GM12878 (cell line): ENCODE results near the gene MFNG. TPM values are rescaled to one million over a fixed set of nuclear protein-coding genes. Genes with fewer than 3 reads are reported as not detected.

ENCODE experiments used
- ATAC-seq: fragments of 200-7000 bp; cut with Tn5 transposase; 3 replicates; pipeline ENCODE4 v1.9.1; 2020; ENCODE audit warnings: mild to moderate bottlenecking, moderate library complexity
- BruUV-seq: library from RNA; stranded (reverse); fragments of 400-500 nt; replicated peaks from 2 replicates; lab custom pipeline; 2021; lab: Mats Ljungman, UMichigan
- CTCF ChIA-PET: fragments of 300-600 bp; sonication (Branson Sonifier 250); formaldehyde crosslinking; extraction: SDS; loops from one replicate; lab custom pipeline; 2021; ENCODE audit warnings: inconsistent platforms; lab: Yijun Ruan, JAX
- POLR2A ChIA-PET: fragments of 350-600 bp; formaldehyde crosslinking; extraction: SDS; loops from one replicate; lab custom pipeline; 2021; ENCODE audit warnings: inconsistent platforms; lab: Charles Lee
- RAD21 ChIA-PET: fragments of 300-600 bp; sonication (Branson Sonifier 250); formaldehyde crosslinking; loops from one replicate; lab custom pipeline; 2023; ENCODE audit warnings: antibody characterized with exemption; ENCODE audit not compliant: unreplicated experiment; lab: Charles Lee
- SMC1A ChIA-PET: fragments of 300-600 bp; sonication (Branson Sonifier 250); formaldehyde crosslinking; loops from one replicate; lab custom pipeline; 2023; ENCODE audit not compliant: unreplicated experiment, uncharacterized antibody; lab: Charles Lee
- DNase-seq: peaks from one replicate; pipeline ENCODE4 v3.0.0-alpha.2; 2011; ENCODE audit warnings: low read depth, low spot score
- FAIRE-seq: peaks from 3 replicates; lab custom pipeline; 2011; peaks lifted over from hg19 to GRCh38; lab: Jason Lieb, UNC
- H2AFZ ChIP-seq: 2 replicates; pipeline ENCODE4 v1.6.0; 2011; ENCODE audit warnings: low read depth, low read length, control low read depth; ENCODE audit not compliant: control insufficient read depth
- H3K27ac ChIP-seq: 2 replicates; pipeline ENCODE4 v1.5.1; 2011; ENCODE audit warnings: control low read depth; ENCODE audit not compliant: control insufficient read depth, insufficient read depth
- H3K27me3 ChIP-seq, 2 experiments: replicated peaks in 1 of 2; 2 replicates each; pipeline versions ENCODE4 v1.6.0 to v1.6.1; 2011; ENCODE audit warnings: low read length in 1 of 2; ENCODE audit not compliant: control insufficient read depth in 2 of 2, insufficient read depth in 2 of 2
- H3K36me3 ChIP-seq, 2 experiments: 2 replicates each; pipeline ENCODE4 v1.5.1; 2011; ENCODE audit warnings: low read length in 1 of 2; ENCODE audit not compliant: control insufficient read depth in 2 of 2, insufficient read depth in 2 of 2
- H3K4me1 ChIP-seq: 2 replicates; pipeline ENCODE4 v1.6.1; 2011; ENCODE audit warnings: mild to moderate bottlenecking, low read length, moderate library complexity, mixed read lengths; ENCODE audit not compliant: control insufficient read depth, insufficient read depth
- H3K4me2 ChIP-seq: 2 replicates; pipeline ENCODE4 v1.6.0; 2011; ENCODE audit warnings: control low read depth; ENCODE audit not compliant: control insufficient read depth, insufficient read depth
- H3K4me3 ChIP-seq: fragments of 200-600 bp; sonication (generic); 2 replicates; pipeline ENCODE4 v1.5.1; 2016
- H3K79me2 ChIP-seq: 2 replicates; pipeline ENCODE4 v1.6.0; 2011; ENCODE audit warnings: low read length; ENCODE audit not compliant: control insufficient read depth, insufficient read depth
- H3K9ac ChIP-seq: 2 replicates; pipeline ENCODE4 v1.8.0; 2011; ENCODE audit warnings: low read length, control low read depth, mixed read lengths; ENCODE audit not compliant: control insufficient read depth, insufficient read depth
- H3K9me3 ChIP-seq: replicated peaks from 3 replicates; pipeline ENCODE4 v1.5.1; 2011; ENCODE audit warnings: mild to moderate bottlenecking, low read length; ENCODE audit not compliant: control insufficient read depth, insufficient read depth
- H4K20me1 ChIP-seq: 2 replicates; pipeline ENCODE4 v1.6.0; 2011; ENCODE audit not compliant: control insufficient read depth, insufficient read depth
- BMI1 ChIP-seq: fragments of 450-650 bp; IDR thresholded peaks from 2 replicates; pipeline ENCODE4 v1.6.1; 2016; ENCODE audit warnings: mild to moderate bottlenecking, moderate library complexity, borderline replicate concordance
- CHD1 ChIP-seq: IDR thresholded peaks from 2 replicates; pipeline ENCODE4 v1.6.1; 2012; ENCODE audit warnings: low read depth, low read length, improper control_type of control experiment
- ESRRA ChIP-seq: IDR thresholded peaks from 2 replicates; pipeline ENCODE4 v1.6.1; 2012; ENCODE audit warnings: mild to moderate bottlenecking, low read length, improper control_type of control experiment
- IRF4 ChIP-seq: IDR thresholded peaks from 2 replicates; pipeline ENCODE4 v1.6.1; 2011; ENCODE audit warnings: low read depth, low read length
- SP1 ChIP-seq: IDR thresholded peaks from one replicate; pipeline ENCODE4 v1.6.1; 2011; ENCODE audit warnings: low read depth, low read length
- ZBED1 ChIP-seq: IDR thresholded peaks from 2 replicates; pipeline ENCODE4 v1.6.1; 2016; ENCODE audit warnings: borderline replicate concordance
- ZSCAN29 ChIP-seq: fragments of 450-650 bp; IDR thresholded peaks from 2 replicates; pipeline ENCODE4 v1.6.1; 2017; ENCODE audit warnings: mild to moderate bottlenecking, moderate library complexity
- WGBS: methylation state at CpG from one replicate; pipeline ENCODE4 v1.1.6; 2016; ENCODE audit warnings: low lambda C conversion rate; ENCODE audit not compliant: insufficient replicate concordance, insufficient coverage; ENCODE audit errors: missing lambda C conversion rate; 5-methylcytosine and 5-hydroxymethylcytosine counted together
- in situ Hi-C: fragments of 300-500 bp; cut with MboI; formaldehyde crosslinking; loops from 9 replicates; pipeline ENCODE4 v1.14.3; 2018; ENCODE audit warnings: mixed read lengths
- intact Hi-C: fragments of 100-400 bp; cut with micrococcal nuclease; formaldehyde crosslinking; loops from one replicate; pipeline ENCODE4 v1.14.2; 2022; ENCODE audit not compliant: unreplicated experiment
- polyA plus RNA-seq, 11 experiments: library from polyadenylated mRNA; depleted of rRNA in 4 of 11; unstranded in 6 of 11; stranded (reverse) in 5 of 11; fragments of >200 nt; fragmentation: Nextera tagmentation in 4 of 11; fragmentation: Illumina TruSeq in 1 of 11; extraction: Ambion mirVana in 4 of 11; extraction: Trizol in 1 of 11; gene quantifications; 1 replicate in 1 of 11; 2 replicates in 10 of 11; pipeline versions ENCODE4 v1.2.1 to v1.2.3, GENCODE V29; 2011 to 2016; ENCODE audit warnings: inconsistent platforms in 2 of 11, missing spikeins in 2 of 11, low read depth in 1 of 11
- total RNA-seq, 4 experiments: library from RNA; depleted of rRNA in 3 of 4; stranded (reverse); fragments of >200 nt in 3 of 4; fragmentation: Illumina TruSeq in 1 of 4; extraction: Trizol in 1 of 4; gene quantifications; 2 replicates each; pipeline versions ENCODE4 v1.2.1 to v1.2.3, GENCODE V29; 2013 to 2021
- TF ChIP-seq, protein P1 (sequence below): fragments of 150-350 bp; IDR thresholded peaks from 2 replicates; pipeline ENCODE4 v1.6.1; 2014; ENCODE audit warnings: mild to moderate bottlenecking, low read depth, low read length
- TF ChIP-seq, protein P2 (sequence below): fragments of 450-650 bp; IDR thresholded peaks from 2 replicates; pipeline ENCODE4 v1.6.1; 2017; ENCODE audit warnings: antibody characterized with exemption, mild to moderate bottlenecking, moderate library complexity
- TF ChIP-seq, protein P3 (sequence below): fragments of 450-650 bp; IDR thresholded peaks from 2 replicates; pipeline ENCODE4 v1.6.1; 2016; ENCODE audit warnings: mild to moderate bottlenecking
- TF ChIP-seq, protein P4 (sequence below): IDR thresholded peaks from 2 replicates; pipeline ENCODE4 v1.6.1; 2011; ENCODE audit warnings: borderline replicate concordance, low read depth, mild to moderate bottlenecking, moderate library complexity, low read length; ENCODE audit not compliant: insufficient read depth, poor library complexity, severe bottlenecking
- TF ChIP-seq, protein P5 (sequence below): fragments of 450-650 bp; IDR thresholded peaks from 2 replicates; pipeline ENCODE4 v1.6.1; 2017; ENCODE audit warnings: low read depth, mild to moderate bottlenecking, moderate library complexity

MFNG gene
- total and polyA plus RNA-seq, 10 of the 15 experiments (the other 5 are each of a cell fraction or from before 2014, with no cell fraction given), result 11.5 to 117 (median 68.5) TPM

DNA sequence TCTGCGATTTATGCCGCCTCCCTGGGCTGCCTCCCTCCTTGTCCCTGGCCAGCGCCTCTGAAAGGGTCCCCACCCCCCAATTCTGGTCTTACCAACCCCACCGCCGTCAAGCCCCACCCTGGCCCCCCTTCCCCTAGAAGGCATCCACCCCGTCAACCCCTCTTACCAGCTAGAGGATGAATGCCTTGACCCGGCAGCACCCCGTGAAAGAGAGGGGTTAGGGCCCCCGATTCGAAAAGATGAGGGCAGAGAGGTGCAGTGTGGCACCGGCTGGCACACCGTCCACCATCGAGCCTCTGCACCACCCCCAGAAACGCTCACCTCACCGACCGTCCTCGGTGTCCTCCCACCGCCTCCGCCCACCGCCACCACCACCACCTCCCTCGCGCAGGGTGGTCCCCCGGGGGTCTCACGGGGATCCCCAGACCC, 59.5 kb downstream of the MFNG start (continued):
- TF ChIP-seq, protein P1, sequence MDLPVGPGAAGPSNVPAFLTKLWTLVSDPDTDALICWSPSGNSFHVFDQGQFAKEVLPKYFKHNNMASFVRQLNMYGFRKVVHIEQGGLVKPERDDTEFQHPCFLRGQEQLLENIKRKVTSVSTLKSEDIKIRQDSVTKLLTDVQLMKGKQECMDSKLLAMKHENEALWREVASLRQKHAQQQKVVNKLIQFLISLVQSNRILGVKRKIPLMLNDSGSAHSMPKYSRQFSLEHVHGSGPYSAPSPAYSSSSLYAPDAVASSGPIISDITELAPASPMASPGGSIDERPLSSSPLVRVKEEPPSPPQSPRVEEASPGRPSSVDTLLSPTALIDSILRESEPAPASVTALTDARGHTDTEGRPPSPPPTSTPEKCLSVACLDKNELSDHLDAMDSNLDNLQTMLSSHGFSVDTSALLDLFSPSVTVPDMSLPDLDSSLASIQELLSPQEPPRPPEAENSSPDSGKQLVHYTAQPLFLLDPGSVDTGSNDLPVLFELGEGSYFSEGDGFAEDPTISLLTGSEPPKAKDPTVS, result no peak
- TF ChIP-seq, protein P2, sequence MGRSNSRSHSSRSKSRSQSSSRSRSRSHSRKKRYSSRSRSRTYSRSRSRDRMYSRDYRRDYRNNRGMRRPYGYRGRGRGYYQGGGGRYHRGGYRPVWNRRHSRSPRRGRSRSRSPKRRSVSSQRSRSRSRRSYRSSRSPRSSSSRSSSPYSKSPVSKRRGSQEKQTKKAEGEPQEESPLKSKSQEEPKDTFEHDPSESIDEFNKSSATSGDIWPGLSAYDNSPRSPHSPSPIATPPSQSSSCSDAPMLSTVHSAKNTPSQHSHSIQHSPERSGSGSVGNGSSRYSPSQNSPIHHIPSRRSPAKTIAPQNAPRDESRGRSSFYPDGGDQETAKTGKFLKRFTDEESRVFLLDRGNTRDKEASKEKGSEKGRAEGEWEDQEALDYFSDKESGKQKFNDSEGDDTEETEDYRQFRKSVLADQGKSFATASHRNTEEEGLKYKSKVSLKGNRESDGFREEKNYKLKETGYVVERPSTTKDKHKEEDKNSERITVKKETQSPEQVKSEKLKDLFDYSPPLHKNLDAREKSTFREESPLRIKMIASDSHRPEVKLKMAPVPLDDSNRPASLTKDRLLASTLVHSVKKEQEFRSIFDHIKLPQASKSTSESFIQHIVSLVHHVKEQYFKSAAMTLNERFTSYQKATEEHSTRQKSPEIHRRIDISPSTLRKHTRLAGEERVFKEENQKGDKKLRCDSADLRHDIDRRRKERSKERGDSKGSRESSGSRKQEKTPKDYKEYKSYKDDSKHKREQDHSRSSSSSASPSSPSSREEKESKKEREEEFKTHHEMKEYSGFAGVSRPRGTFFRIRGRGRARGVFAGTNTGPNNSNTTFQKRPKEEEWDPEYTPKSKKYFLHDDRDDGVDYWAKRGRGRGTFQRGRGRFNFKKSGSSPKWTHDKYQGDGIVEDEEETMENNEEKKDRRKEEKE, result no peak
- no peak for TF ChIP-seq ZBED1
- TF ChIP-seq CHD1, result no peak

DNA sequence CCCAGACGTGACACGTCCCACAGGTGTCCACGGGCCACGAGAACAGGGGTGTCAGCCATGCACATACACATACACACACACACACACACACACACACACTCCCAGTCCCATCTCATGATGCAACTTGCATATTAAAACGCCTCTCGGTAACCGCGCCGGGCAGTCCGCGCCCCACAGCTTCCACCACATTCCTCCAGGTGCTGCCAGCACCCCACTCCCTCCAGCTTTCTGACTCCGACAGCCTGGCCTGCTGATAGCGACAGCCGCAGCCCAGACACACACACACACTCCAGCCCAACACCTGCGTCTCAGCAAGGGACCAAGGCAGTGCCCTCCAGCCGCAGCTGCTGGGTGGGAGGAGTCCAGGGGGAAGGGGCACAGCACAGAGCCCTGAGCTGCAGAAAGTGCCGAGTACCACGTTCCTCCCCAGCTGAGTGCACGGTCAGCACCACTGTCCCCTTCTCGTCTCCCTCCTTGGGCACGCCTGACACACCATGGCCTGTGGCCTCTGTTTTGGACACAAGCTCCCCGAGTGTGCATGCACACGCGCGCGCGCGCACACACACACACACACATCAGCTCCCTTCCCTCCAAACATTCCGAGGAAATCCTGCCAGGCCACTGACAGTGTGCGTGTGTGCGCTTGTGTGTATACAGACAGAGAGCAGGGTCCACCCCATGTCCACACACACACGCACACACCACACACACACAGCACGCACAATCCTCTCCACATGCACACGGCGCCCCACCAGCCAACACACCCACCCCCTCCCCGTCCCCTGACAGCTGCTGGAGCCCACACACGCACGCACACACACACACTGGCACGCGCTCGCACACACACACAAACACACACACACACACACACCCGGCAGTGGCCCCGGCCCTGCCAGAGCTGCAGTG, 60.1 kb downstream of the MFNG start:
- 37% methylated on average over 40 of the region's 43 CpGs for WGBS
- DNase-seq, result no peak
- H3K27me3 ChIP-seq, result peaks cover 13 to 18% of the 10 kb centered on the region in 2 experiments
- H3K4me1 ChIP-seq, result no peaks in the 10 kb centered on the region
- no peak for ATAC-seq
- H3K9me3 ChIP-seq, result no peaks in the 10 kb centered on the region
- ChIA-PET POLR2A (no interaction called here), SMC1A (no interaction called here), CTCF (interaction anchor here (1.3 kb wide), 1 partner anchor 109 kb away, joined by 5 read pairs; no protein-coding TSS in a partner anchor), RAD21 (no interaction called here)
- no peak overlapping the region for H3K9ac ChIP-seq
- intact Hi-C loops (no loop called here), in situ Hi-C loops (no loop called here)
- BruUV-seq, result no TSS peak
- no peak for FAIRE-seq
- no peak overlapping the region for H3K4me2 ChIP-seq
- no peak overlapping the region for H2AFZ ChIP-seq
- H3K79me2 ChIP-seq, result no peaks in the 10 kb centered on the region
- no peak overlapping the region for H3K27ac ChIP-seq
- no peak overlapping the region for H3K4me3 ChIP-seq
- no peaks in the 10 kb centered on the region for H4K20me1 ChIP-seq
- no peaks in the 10 kb centered on the region for H3K36me3 ChIP-seq
- TF ChIP-seq SP1 (no peak), ESRRA (no peak), ZSCAN29 (no peak), BMI1 (no peak), IRF4 (no peak)
- TF ChIP-seq, protein P3, sequence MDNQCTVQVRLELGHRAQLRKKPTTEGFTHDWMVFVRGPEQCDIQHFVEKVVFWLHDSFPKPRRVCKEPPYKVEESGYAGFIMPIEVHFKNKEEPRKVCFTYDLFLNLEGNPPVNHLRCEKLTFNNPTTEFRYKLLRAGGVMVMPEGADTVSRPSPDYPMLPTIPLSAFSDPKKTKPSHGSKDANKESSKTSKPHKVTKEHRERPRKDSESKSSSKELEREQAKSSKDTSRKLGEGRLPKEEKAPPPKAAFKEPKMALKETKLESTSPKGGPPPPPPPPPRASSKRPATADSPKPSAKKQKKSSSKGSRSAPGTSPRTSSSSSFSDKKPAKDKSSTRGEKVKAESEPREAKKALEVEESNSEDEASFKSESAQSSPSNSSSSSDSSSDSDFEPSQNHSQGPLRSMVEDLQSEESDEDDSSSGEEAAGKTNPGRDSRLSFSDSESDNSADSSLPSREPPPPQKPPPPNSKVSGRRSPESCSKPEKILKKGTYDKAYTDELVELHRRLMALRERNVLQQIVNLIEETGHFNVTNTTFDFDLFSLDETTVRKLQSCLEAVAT, result no peak
- TF ChIP-seq, protein P4, sequence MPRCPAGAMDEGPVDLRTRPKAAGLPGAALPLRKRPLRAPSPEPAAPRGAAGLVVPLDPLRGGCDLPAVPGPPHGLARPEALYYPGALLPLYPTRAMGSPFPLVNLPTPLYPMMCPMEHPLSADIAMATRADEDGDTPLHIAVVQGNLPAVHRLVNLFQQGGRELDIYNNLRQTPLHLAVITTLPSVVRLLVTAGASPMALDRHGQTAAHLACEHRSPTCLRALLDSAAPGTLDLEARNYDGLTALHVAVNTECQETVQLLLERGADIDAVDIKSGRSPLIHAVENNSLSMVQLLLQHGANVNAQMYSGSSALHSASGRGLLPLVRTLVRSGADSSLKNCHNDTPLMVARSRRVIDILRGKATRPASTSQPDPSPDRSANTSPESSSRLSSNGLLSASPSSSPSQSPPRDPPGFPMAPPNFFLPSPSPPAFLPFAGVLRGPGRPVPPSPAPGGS, result no peak
- TF ChIP-seq, protein P5, sequence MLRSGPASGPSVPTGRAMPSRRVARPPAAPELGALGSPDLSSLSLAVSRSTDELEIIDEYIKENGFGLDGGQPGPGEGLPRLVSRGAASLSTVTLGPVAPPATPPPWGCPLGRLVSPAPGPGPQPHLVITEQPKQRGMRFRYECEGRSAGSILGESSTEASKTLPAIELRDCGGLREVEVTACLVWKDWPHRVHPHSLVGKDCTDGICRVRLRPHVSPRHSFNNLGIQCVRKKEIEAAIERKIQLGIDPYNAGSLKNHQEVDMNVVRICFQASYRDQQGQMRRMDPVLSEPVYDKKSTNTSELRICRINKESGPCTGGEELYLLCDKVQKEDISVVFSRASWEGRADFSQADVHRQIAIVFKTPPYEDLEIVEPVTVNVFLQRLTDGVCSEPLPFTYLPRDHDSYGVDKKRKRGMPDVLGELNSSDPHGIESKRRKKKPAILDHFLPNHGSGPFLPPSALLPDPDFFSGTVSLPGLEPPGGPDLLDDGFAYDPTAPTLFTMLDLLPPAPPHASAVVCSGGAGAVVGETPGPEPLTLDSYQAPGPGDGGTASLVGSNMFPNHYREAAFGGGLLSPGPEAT, result no peak
